Fibroblast of upper back skin (primary cell): Measurements from ENCODE around the gene LYPLA2.

Experiments used
- DNase-seq: peaks from one replicate; pipeline ENCODE4 v3.0.0-alpha.2; 2013

Gene LYPLA2

DNA sequence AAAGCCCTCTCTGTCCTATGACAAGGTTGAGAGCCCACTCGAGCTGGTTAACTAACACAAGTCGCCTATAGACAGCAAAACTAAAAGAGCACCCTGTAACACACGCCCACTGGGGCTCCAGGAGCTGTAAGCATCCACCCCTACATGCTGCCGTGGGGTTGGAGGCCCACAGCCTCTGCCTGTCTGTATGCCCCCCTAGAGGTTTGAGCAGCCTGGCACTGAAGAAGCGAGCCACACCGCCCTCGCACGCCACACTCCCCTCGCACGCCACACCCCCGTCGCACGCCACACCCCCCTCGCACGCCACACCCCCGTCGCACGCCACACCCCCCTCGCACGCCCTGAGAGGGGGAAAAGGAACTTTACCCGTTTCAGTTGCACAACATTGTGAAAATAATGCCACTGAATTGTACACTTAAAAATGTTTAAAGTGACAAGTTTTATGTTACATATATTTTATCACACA lies 47.5 kb downstream of the LYPLA2 start:
- peak; percentile 17 for DNase-seq

DNA sequence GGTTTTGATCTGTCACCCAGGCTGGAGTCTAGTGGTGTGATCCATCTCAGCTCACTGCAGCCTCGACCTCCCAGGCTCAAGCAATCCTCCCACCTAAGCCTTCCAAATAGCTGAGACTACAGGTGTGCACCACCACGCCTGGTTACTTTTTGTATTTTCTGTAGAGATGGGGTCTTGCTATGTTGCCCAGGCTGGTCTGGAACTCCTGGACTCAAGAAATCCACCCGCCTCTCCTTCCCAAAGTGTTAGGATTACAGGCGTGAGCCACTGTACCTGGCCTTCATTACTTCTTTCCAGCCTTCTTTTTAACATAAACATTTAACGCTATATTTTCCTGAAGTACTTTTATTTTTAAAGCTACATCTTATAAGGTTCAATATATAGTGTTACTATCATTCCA lies 52.7 kb downstream of the LYPLA2 start:
- no peak for DNase-seq
